ENCODE measurements around the gene GDF7.

GDF7 gene

GRCh38 chr2:20676353-20677215 lies 9.6 kb downstream of the GDF7 start:
- H3K4me2 ChIP-seq (ENCODE audit: low read length): no peak overlapping the region
- H3K9me3 ChIP-seq (ENCODE audit: control insufficient read depth, low read length): no peaks in the 10 kb centered on the region
- no peaks in the 10 kb centered on the region for H3K36me3 ChIP-seq (ENCODE audit: control insufficient read depth, insufficient read depth, low read length)
- H3K4me3 ChIP-seq (ENCODE audit: low read depth, low read length): no peak overlapping the region
- H3K79me2 ChIP-seq: no peaks in the 10 kb centered on the region
- no peak overlapping the region for H3K27ac ChIP-seq
- peaks cover under 1% of the 10 kb centered on the region for H3K27me3 ChIP-seq (ENCODE audit: control insufficient read depth, insufficient read depth, low read length)
- no peak overlapping the region for H3K9ac ChIP-seq
- H3K4me1 ChIP-seq: no peaks in the 10 kb centered on the region
- TF ChIP-seq CTCF (IDR thresholded peaks at IDR 0.05): peak; percentile 15
- no peak overlapping the region for H2AFZ ChIP-seq

GRCh38 chr2:20677301-20678085 lies 10.5 kb downstream of the GDF7 start:
- H2AFZ ChIP-seq: no peak overlapping the region
- no peaks in the 10 kb centered on the region for H3K27me3 ChIP-seq (ENCODE audit: control insufficient read depth, insufficient read depth, low read length)
- H3K9me3 ChIP-seq (ENCODE audit: control insufficient read depth, low read length): no peaks in the 10 kb centered on the region
- no peaks in the 10 kb centered on the region for H3K79me2 ChIP-seq
- no peak overlapping the region for H3K4me2 ChIP-seq (ENCODE audit: low read length)
- H3K4me3 ChIP-seq (ENCODE audit: low read depth, low read length): no peak overlapping the region
- TF ChIP-seq CTCF (IDR thresholded peaks at IDR 0.05): no peak
- H3K27ac ChIP-seq: no peak overlapping the region
- H3K4me1 ChIP-seq: no peaks in the 10 kb centered on the region
- H3K9ac ChIP-seq: no peak overlapping the region
- no peaks in the 10 kb centered on the region for H3K36me3 ChIP-seq (ENCODE audit: control insufficient read depth, insufficient read depth, low read length)

GRCh38 chr2:20678086-20678395 lies 11.1 kb downstream of the GDF7 start:
- H3K9me3 ChIP-seq (ENCODE audit: control insufficient read depth, low read length): no peaks in the 10 kb centered on the region
- no peaks in the 10 kb centered on the region for H3K36me3 ChIP-seq (ENCODE audit: control insufficient read depth, insufficient read depth, low read length)
- H3K27me3 ChIP-seq (ENCODE audit: control insufficient read depth, insufficient read depth, low read length): no peaks in the 10 kb centered on the region
- no peaks in the 10 kb centered on the region for H3K79me2 ChIP-seq
- no peak overlapping the region for H3K27ac ChIP-seq
- no peak overlapping the region for H3K4me2 ChIP-seq (ENCODE audit: low read length)
- H3K4me3 ChIP-seq (ENCODE audit: low read depth, low read length): no peak overlapping the region
- no peak overlapping the region for H3K9ac ChIP-seq
- H2AFZ ChIP-seq: no peak overlapping the region
- no peak for TF ChIP-seq CTCF (IDR thresholded peaks at IDR 0.05)
- H3K4me1 ChIP-seq: no peaks in the 10 kb centered on the region

- Histone ChIP-seq H3K4me1 (no peaks in the 10 kb centered on the region), H3K36me3 (ENCODE audit: control insufficient read depth, insufficient read depth, low read length) (no peaks in the 10 kb centered on the region), H3K27me3 (ENCODE audit: control insufficient read depth, insufficient read depth, low read length) (no peaks in the 10 kb centered on the region), H3K4me3 (ENCODE audit: low read depth, low read length) (no peak overlapping the region), H3K79me2 (no peaks in the 10 kb centered on the region), H2AFZ (no peak overlapping the region), H3K9me3 (ENCODE audit: control insufficient read depth, low read length) (no peaks in the 10 kb centered on the region), H3K27ac (no peak overlapping the region), H3K4me2 (ENCODE audit: low read length) (no peak overlapping the region), H3K9ac (no peak overlapping the region)
- no peak for TF ChIP-seq CTCF (IDR thresholded peaks at IDR 0.05)
These were observed 11.8 kb downstream of the GDF7 start for GRCh38 chr2:20678780-20679179.

Measured in parathyroid adenoma (tissue), 2 donors.